COR-L47 (cell line): ENCODE results near the gene PPP6R3.

Experiments used
- DNase-seq: peaks from one replicate; lab custom pipeline; 2025; lab: John Stamatoyannopoulos, UW

Gene PPP6R3

GRCh38 chr11:68495220-68495729 lies 34.7 kb downstream of the PPP6R3 start:
- no peak for DNase-seq

DNA sequence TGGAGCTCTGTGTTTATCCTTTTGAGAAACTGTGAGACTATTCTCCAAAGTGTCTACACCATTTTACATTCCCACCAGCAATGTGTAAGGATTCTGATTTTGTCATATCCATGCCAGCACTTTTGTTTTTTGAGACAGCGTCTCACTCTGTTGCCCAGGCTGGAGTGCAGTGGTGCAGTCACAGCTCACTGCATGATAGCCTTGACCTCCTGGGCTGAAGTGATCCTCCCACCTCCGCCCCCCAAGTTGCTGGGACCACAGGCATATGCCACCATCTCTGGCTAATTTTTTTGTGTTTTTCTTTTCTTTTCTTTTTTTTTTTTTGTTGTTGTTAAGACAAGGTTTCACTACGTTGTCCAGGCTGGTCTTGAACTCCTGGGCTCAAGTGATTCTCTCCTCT lies 35.3 kb downstream of the PPP6R3 start:
- no peak for DNase-seq

- no peak for DNase-seq
These were observed 37.2 kb downstream of the PPP6R3 start for GRCh38 chr11:68497761-68498160.

GRCh38 chr11:68498321-68498720 lies 37.8 kb downstream of the PPP6R3 start:
- DNase-seq: no peak

GRCh38 chr11:68498903-68499883 lies 38.6 kb downstream of the PPP6R3 start:
- no peak for DNase-seq

- no peak for DNase-seq
These were observed 39.7 kb downstream of the PPP6R3 start for GRCh38 chr11:68500206-68500605.

DNA sequence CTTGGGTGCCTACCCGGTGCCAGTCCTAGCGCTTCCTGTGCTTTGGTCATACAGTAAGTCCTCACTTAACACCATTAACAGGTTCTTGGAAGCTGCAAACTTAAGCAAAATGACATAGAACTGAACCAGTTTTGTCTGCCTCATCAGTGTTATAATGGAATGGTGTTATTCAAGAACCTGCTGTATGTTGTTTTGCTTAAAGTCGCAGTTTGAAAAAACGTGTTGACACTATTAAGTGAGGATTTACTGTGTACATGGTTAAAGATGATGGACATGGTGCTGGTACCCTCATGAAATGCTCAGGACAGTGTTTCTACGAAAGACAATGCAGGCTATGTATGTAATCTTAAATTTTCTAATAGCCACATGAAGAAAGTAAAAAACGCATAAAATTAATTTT lies 41.3 kb downstream of the PPP6R3 start:
- no peak for DNase-seq

GRCh38 chr11:68503251-68503687 lies 42.7 kb downstream of the PPP6R3 start:
- no peak for DNase-seq

DNA sequence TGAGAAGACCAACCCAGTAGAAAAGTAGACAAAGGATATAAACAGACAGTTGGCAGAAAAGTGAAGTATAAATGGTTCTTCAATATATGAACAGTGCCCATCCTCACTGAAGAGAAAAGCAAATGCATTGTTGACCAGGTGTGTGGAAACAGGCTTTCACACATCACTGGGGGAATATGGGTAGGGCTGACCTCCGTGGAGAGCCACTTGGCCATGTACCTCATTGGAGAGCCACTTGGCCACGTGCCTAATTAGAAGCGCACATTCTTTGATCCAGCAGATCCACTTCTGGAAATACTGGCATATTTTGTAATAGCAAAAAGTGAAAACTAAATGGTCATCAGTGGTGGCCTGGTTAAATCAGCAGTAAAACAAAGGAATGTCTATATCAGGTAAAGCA lies 43.2 kb downstream of the PPP6R3 start:
- DNase-seq: no peak

GRCh38 chr11:68504432-68505066 lies 44.0 kb downstream of the PPP6R3 start:
- DNase-seq: no peak

DNA sequence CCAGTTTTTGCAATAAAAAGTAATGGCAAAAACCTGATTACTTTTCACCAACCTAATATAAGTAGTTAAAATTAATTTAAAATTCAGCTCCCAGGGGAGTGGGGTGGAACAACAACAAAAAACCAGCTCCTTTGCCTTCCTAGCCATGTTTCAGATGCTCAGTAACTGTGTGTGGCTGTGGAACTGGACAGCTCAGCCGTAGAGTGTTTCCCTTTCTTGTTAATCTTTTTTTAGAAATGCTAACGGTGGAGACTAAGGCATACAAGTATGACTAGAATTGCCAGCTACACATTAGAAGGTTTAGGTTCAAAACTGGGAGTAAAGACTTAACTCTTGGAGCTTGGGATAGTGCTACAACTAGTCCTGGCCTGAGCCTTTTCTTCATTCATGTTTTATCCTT lies 45.0 kb downstream of the PPP6R3 start:
- no peak for DNase-seq

DNA sequence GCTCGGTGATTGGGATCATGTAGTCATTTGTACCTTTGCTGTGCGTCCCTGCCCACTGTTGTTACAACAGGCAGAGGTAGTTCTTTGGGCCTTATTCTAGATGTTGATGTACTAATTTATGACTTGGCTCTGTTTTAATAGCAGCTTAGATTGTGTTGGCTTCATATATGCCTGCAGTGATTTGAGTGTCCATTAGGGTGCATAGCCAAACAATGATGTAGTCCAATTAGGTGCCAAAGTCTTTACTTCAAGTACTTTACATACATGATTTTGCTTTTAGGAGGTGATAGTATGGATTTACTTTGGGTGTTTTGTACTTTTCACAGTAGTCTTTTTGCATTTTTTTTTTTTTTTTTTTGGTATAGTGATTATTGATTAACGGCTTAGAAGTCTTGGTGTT lies 46.4 kb downstream of the PPP6R3 start:
- DNase-seq: no peak

GRCh38 chr11:68508425-68508824 lies 47.9 kb downstream of the PPP6R3 start:
- no peak for DNase-seq

GRCh38 chr11:68509066-68509465 lies 48.5 kb downstream of the PPP6R3 start:
- DNase-seq: no peak

GRCh38 chr11:68513930-68514487 lies 53.5 kb downstream of the PPP6R3 start:
- DNase-seq: no peak

- no peak for DNase-seq
These were observed 56.7 kb downstream of the PPP6R3 start for GRCh38 chr11:68517121-68517741.

GRCh38 chr11:68518191-68518590 lies 57.6 kb downstream of the PPP6R3 start:
- DNase-seq: no peak

GRCh38 chr11:68521969-68522652 lies 61.6 kb downstream of the PPP6R3 start:
- no peak for DNase-seq

GRCh38 chr11:68523033-68523432 lies 62.5 kb downstream of the PPP6R3 start:
- no peak for DNase-seq

- DNase-seq: no peak
These were observed 63.2 kb downstream of the PPP6R3 start for GRCh38 chr11:68523743-68524142.

DNA sequence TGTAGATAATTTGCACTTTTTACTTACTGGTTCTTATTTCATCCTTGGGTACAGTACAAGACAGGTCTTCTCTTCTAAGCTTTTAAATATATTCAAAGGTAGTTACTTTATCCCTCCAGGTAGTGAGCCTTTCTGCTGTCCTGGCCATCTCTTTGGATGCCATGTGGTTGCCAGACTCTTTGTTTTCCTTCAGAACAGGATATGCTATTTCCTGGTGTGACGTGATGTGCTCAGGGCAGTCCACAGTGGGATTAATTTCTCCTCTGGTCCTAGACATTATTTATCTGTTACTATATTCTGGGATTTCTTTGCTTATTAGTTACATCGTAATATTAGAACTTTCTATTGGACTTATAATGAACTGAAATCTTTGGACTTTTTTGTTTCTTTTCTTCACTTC lies 63.7 kb downstream of the PPP6R3 start:
- no peak for DNase-seq

DNA sequence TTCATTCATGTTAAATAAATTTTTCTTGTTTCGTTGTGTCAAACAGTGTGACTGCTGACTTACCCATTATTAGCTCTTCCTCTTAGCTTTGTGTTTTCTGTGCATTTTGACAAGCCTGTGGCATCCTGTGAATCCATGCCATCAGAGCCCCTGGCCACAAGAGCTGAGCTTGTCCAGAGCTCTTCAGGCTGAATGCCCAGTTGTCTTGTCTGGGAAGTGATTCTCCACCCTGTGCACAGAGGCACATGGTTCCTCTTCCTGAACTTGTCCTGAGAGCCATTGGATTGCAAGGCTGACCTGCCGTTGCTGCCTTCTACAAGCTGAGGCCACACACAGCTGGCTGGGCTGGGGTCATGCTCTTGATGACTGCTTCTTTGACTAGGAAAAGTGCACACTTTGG lies 64.1 kb downstream of the PPP6R3 start:
- no peak for DNase-seq
